IMR-90 (cell line): ENCODE measurements around the gene MAPKAP1. TPM values are rescaled to one million over a fixed set of nuclear protein-coding genes. Genes with fewer than 3 reads are reported as not detected.

ENCODE experiments used
- ATAC-seq: fragments of 200-7000 bp; cut with Tn5 transposase; 2 replicates; pipeline ENCODE4 v1.9.1; 2020; ENCODE audit warnings: low read depth, mild to moderate bottlenecking, moderate library complexity
- BruUV-seq: library from RNA; stranded (reverse); fragments of 400-500 nt; replicated peaks from 2 replicates; lab custom pipeline; 2021; lab: Mats Ljungman, UMichigan
- CTCF ChIA-PET: fragments of 300-600 bp; formaldehyde crosslinking; extraction: SDS; loops from one replicate; lab custom pipeline; 2021; ENCODE audit warnings: antibody characterized with exemption; lab: Yijun Ruan, JAX
- POLR2A ChIA-PET: fragments of 300-600 bp; sonication (Branson Sonifier 250); formaldehyde crosslinking; loops from one replicate; lab custom pipeline; 2022; ENCODE audit warnings: antibody characterized with exemption; ENCODE audit not compliant: unreplicated experiment; lab: Charles Lee
- DNase-seq: peaks from one replicate; pipeline ENCODE4 v3.0.0; 2013
- H2AFZ ChIP-seq: replicated peaks from 2 replicates; pipeline ENCODE3; 2013; ENCODE audit warnings: low read length, mild to moderate bottlenecking; ENCODE audit not compliant: poor library complexity
- H2AK5ac ChIP-seq: 2 replicates; pipeline ENCODE4 v1.6.1; 2013; ENCODE audit warnings: low read depth, low read length, inconsistent platforms
- H2AK9ac ChIP-seq: replicated peaks from 2 replicates; pipeline ENCODE3; 2013; ENCODE audit warnings: mild to moderate bottlenecking, low read depth, low read length, moderate library complexity; ENCODE audit not compliant: poor library complexity
- H2BK120ac ChIP-seq: 2 replicates; pipeline ENCODE4 v1.6.1; 2013; ENCODE audit warnings: low read depth, low read length, inconsistent platforms
- H2BK15ac ChIP-seq: 3 replicates; pipeline ENCODE4 v1.6.1; 2013; ENCODE audit warnings: low read depth, low read length, inconsistent platforms
- H2BK20ac ChIP-seq: 2 replicates; pipeline ENCODE4 v1.6.1; 2013; ENCODE audit warnings: low read depth, mild to moderate bottlenecking, inconsistent platforms, low read length, moderate library complexity
- H2BK5ac ChIP-seq: 2 replicates; pipeline ENCODE4 v1.6.1; 2013; ENCODE audit warnings: mild to moderate bottlenecking, low read depth, low read length, inconsistent platforms; ENCODE audit not compliant: poor library complexity, severe bottlenecking
- H3K14ac ChIP-seq: replicated peaks from 2 replicates; pipeline ENCODE4 v1.6.1; 2013; ENCODE audit warnings: low read depth, low read length, inconsistent platforms
- H3K18ac ChIP-seq: 2 replicates; pipeline ENCODE4 v1.6.1; 2013; ENCODE audit warnings: low read depth, low read length, control low read depth
- H3K23ac ChIP-seq: 2 replicates; pipeline ENCODE4 v1.6.1; 2013; ENCODE audit warnings: low read depth, low read length, inconsistent platforms
- H3K27ac ChIP-seq: 2 replicates; pipeline ENCODE4 v1.5.1; 2013; ENCODE audit warnings: mild to moderate bottlenecking, control low read depth, low read length; ENCODE audit not compliant: insufficient read depth
- H3K27me3 ChIP-seq: 2 replicates; pipeline ENCODE4 v1.6.1; 2013; ENCODE audit warnings: low read length; ENCODE audit not compliant: control insufficient read depth, insufficient read depth
- H3K36me3 ChIP-seq: 2 replicates; pipeline ENCODE4 v1.6.1; 2013; ENCODE audit warnings: low read length, mixed read lengths; ENCODE audit not compliant: control insufficient read depth, insufficient read depth
- H3K4ac ChIP-seq: 2 replicates; pipeline ENCODE4 v1.6.1; 2013; ENCODE audit warnings: low read depth, low read length, inconsistent platforms
- H3K4me1 ChIP-seq: 2 replicates; pipeline ENCODE4 v1.6.1; 2013; ENCODE audit warnings: low read length, mixed read lengths; ENCODE audit not compliant: control insufficient read depth, insufficient read depth
- H3K4me2 ChIP-seq: 2 replicates; pipeline ENCODE4 v1.6.1; 2013; ENCODE audit warnings: low read depth, mild to moderate bottlenecking, control low read depth, low read length, moderate library complexity
- H3K4me3 ChIP-seq: 2 replicates; pipeline ENCODE4 v1.5.1; 2013; ENCODE audit warnings: low read depth, mild to moderate bottlenecking, control low read depth, low read length, moderate library complexity; ENCODE audit not compliant: insufficient read depth
- H3K56ac ChIP-seq: 2 replicates; pipeline ENCODE4 v1.6.1; 2013; ENCODE audit warnings: low read length, inconsistent platforms; ENCODE audit not compliant: insufficient read depth; ENCODE audit errors: extremely low read depth
- H3K79me1 ChIP-seq, 2 experiments: 2 replicates each; pipeline ENCODE4 v1.6.1; 2013; ENCODE audit warnings: low read length in 2 of 2, inconsistent platforms in 1 of 2, low read depth in 1 of 2
- H3K9ac ChIP-seq: 2 replicates; pipeline ENCODE4 v1.6.1; 2013; ENCODE audit warnings: low read depth, low read length, control low read depth
- H3K9me1 ChIP-seq: 2 replicates; pipeline ENCODE4 v1.6.1; 2013; ENCODE audit warnings: low read length, inconsistent platforms; ENCODE audit not compliant: insufficient read depth
- H3K9me3 ChIP-seq: 2 replicates; pipeline ENCODE4 v1.6.1; 2013; ENCODE audit warnings: low read length; ENCODE audit not compliant: control insufficient read depth, insufficient read depth
- H4K20me1 ChIP-seq: 2 replicates; pipeline ENCODE4 v1.6.1; 2013; ENCODE audit warnings: low read length, inconsistent platforms; ENCODE audit not compliant: insufficient read depth
- H4K5ac ChIP-seq: 2 replicates; pipeline ENCODE4 v1.6.1; 2013; ENCODE audit warnings: mild to moderate bottlenecking, low read depth, low read length, control low read depth
- H4K8ac ChIP-seq, 2 experiments: 2 replicates each; pipeline ENCODE4 v1.6.1; 2013; ENCODE audit warnings: low read depth in 2 of 2, low read length in 2 of 2, control low read depth in 1 of 2, inconsistent platforms in 1 of 2
- H4K91ac ChIP-seq: 2 replicates; pipeline ENCODE4 v1.6.1; 2013; ENCODE audit warnings: low read depth, low read length, inconsistent platforms; ENCODE audit not compliant: insufficient read depth
- BHLHE40 ChIP-seq: fragments of 150-350 bp; IDR thresholded peaks from 2 replicates; pipeline ENCODE4 v1.6.1; 2016; ENCODE audit warnings: mild to moderate bottlenecking, low read depth, low read length
- CEBPB ChIP-seq: IDR thresholded peaks from 2 replicates; pipeline ENCODE4 v1.6.1; 2012; ENCODE audit warnings: low read depth, low read length, improper control_type of control experiment
- RCOR1 ChIP-seq: IDR thresholded peaks from 2 replicates; pipeline ENCODE4 v1.6.1; 2012; ENCODE audit warnings: mild to moderate bottlenecking, low read length, improper control_type of control experiment; ENCODE audit not compliant: insufficient replicate concordance
- SMC3 ChIP-seq: fragments of 150-350 bp; IDR thresholded peaks from 2 replicates; pipeline ENCODE4 v1.6.1; 2016; ENCODE audit warnings: low read depth, mild to moderate bottlenecking, antibody characterized with exemption, low read length, moderate library complexity
- WGBS, 2 experiments: methylation state at CpG; one replicate each; pipeline versions ENCODE4 v1.1.5 to v1.1.7; 2013; ENCODE audit warnings: missing lambda C conversion rate in 2 of 2; ENCODE audit not compliant: insufficient read length in 1 of 2; ENCODE audit errors: extremely low coverage in 2 of 2; 5-methylcytosine and 5-hydroxymethylcytosine counted together
- dilution Hi-C: fragments of 300-500 bp; cut with HindIII; formaldehyde crosslinking; loops from one replicate; pipeline ENCODE4 v1.14.3; 2018; ENCODE audit warnings: low sequenced_read_pairs; ENCODE audit not compliant: unreplicated experiment
- in situ Hi-C: fragments of 300-500 bp; cut with MboI; formaldehyde crosslinking; loops from 3 replicates; pipeline ENCODE4 v1.14.3; 2019; ENCODE audit warnings: low sequenced_read_pairs, inconsistent platforms, mixed read lengths
- intact Hi-C: fragments of 100-400 bp; cut with micrococcal nuclease; formaldehyde crosslinking; loops from 2 replicates; pipeline ENCODE4 v1.10.0; 2022
- polyA plus RNA-seq, 3 experiments: library from polyadenylated mRNA; depleted of rRNA; stranded (reverse); fragments of >200 nt; gene quantifications; 2 replicates each; pipeline ENCODE4 v1.2.3, GENCODE V29; 2012; ENCODE audit warnings: low replicate concordance in 1 of 3
- total RNA-seq: library from RNA; depleted of rRNA; stranded (reverse); fragments of >200 nt; gene quantifications from 2 replicates; pipeline ENCODE4 v1.2.3, GENCODE V29; 2012

The MAPKAP1 gene
- total and polyA plus RNA-seq, 2 of the 4 experiments (the other 2 are of a cell fraction), result 87.2 to 158 TPM

DNA sequence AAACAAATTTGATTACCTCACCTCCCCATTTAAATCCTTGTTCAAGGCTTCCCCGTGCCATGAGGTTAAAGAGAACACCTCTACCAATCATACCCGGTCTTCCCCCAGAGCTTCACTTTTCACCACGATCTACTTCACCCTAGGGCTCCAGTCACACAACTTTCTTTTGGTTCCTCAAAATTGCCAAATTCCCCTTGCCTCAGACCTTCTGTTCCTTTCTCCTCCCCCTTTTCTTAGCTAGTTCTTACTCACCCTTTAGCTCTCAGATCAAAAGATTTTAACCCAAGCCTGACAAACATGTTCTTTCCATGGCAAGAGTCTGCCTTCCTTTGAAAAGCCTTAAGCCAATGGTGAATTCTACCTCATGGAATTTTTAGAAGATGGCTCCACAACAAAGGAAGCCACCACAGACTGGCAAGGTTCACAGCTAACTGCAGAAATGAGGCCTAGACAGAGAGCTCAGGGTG is 56.7 kb downstream of the MAPKAP1 start:
- intact Hi-C loops (no loop called here), dilution Hi-C loops (no loop called here), in situ Hi-C loops (no loop called here)
- 78% methylated on average over 2 of the region's 3 CpGs; no CpG with 5 or more reads in 1 of the 2 experiments for WGBS, 2 experiments
- peak overlapping the region; percentile 90; the same call in 1 of the 2 replicates for H4K5ac ChIP-seq
- peak overlapping the region; percentile 87 for H2BK5ac ChIP-seq
- H4K20me1 ChIP-seq, result no peaks in the 10 kb centered on the region
- peaks cover 22% of the 10 kb centered on the region for H3K4me1 ChIP-seq
- peak overlapping the region; percentile 92 for H3K14ac ChIP-seq
- H3K23ac ChIP-seq, result peak overlapping the region; percentile 76
- ATAC-seq, result peak; percentile 43; the same call in 1 of the 2 replicates
- peak overlapping the region; percentile 78 for H3K4ac ChIP-seq
- peak overlapping the region; percentile 84; the same call in 1 of the 2 replicates for H3K18ac ChIP-seq
- DNase-seq, result peak; percentile 46
- H3K27me3 ChIP-seq, result no peaks in the 10 kb centered on the region
- POLR2A ChIA-PET, result interaction anchor here (0.6 kb wide), 1 partner anchor 56 kb away, joined by 3 read pairs; no protein-coding TSS in a partner anchor
- H2BK120ac ChIP-seq, result peak overlapping the region; percentile 81
- no peak overlapping the region for H2AFZ ChIP-seq
- H3K36me3 ChIP-seq, result peaks cover 6% of the 10 kb centered on the region; the same call in 1 of the 2 replicates
- no peak overlapping the region for H2AK9ac ChIP-seq
- H2BK20ac ChIP-seq, result peak overlapping the region; percentile 81
- peak overlapping the region; percentile 48; the same call in 1 of the 2 replicates for H3K27ac ChIP-seq
- H3K4me3 ChIP-seq, result no peak overlapping the region
- H3K9ac ChIP-seq, result no peak overlapping the region
- CTCF ChIA-PET, result no interaction called here
- BruUV-seq, result no TSS peak
- H3K9me3 ChIP-seq, result no peaks in the 10 kb centered on the region
- H2AK5ac ChIP-seq, result peak overlapping the region; percentile 55; the same call in 1 of the 2 replicates
- TF ChIP-seq BHLHE40 (no peak), RCOR1 (no peak), SMC3 (no peak), CEBPB (peak; percentile 60; the same call in 1 of the 2 replicates)
- peak overlapping the region; percentile 84 for H3K4me2 ChIP-seq
- H3K79me1 ChIP-seq, result peaks cover 42 to 85% of the 10 kb centered on the region in 2 experiments
- peak overlapping the region; percentile 53 for H4K91ac ChIP-seq
- peaks cover 7% of the 10 kb centered on the region for H3K9me1 ChIP-seq
- H3K56ac ChIP-seq, result no peak overlapping the region
- H2BK15ac ChIP-seq, result peak overlapping the region; percentile 7; the same call in 2 of the 3 replicates
- peak overlapping the region; percentile 72 to 86 for H4K8ac ChIP-seq
